GM23338 (cell line): ENCODE data around the gene CFAP97D2. TPM values are rescaled to one million over a fixed set of nuclear protein-coding genes. Genes with fewer than 3 reads are reported as not detected.
"Not testable (repeated sequence)": the region's sequence is repeated elsewhere in the genome, so short reads cannot be mapped to it uniquely, and the experiment has no call there.

Source experiments
- ATAC-seq: fragments of 200-7000 bp; cut with Tn5 transposase; 3 replicates; pipeline ENCODE4 v1.9.1; 2020
- DNase-seq: peaks from one replicate; pipeline ENCODE4 v3.0.0-alpha.2; 2015; ENCODE audit warnings: low spot score
- H2AFZ ChIP-seq: fragments of 200-600 bp; sonication (generic); 2 replicates; pipeline ENCODE4 v1.8.0; 2016; ENCODE audit warnings: antibody characterized with exemption, mild to moderate bottlenecking, moderate library complexity
- H3F3A ChIP-seq: fragments of 200-600 bp; sonication (generic); replicated peaks from 2 replicates; pipeline ENCODE4 v1.8.0; 2017; ENCODE audit warnings: antibody characterized with exemption, mixed run types, low read depth
- H3K27ac ChIP-seq: fragments of 200-600 bp; sonication (generic); 2 replicates; pipeline ENCODE4 v1.6.1; 2016; ENCODE audit warnings: low read depth
- H3K27me3 ChIP-seq: fragments of 200-600 bp; sonication (generic); 2 replicates; pipeline ENCODE4 v1.8.0; 2016; ENCODE audit warnings: mild to moderate bottlenecking, mixed run types, moderate library complexity; ENCODE audit not compliant: insufficient read depth
- H3K36me3 ChIP-seq: fragments of 200-600 bp; sonication (generic); 2 replicates; pipeline ENCODE4 v1.8.0; 2016; ENCODE audit warnings: mild to moderate bottlenecking; ENCODE audit not compliant: insufficient read depth
- H3K4me1 ChIP-seq: fragments of 200-600 bp; sonication (generic); 2 replicates; pipeline ENCODE4 v1.8.0; 2016; ENCODE audit warnings: mild to moderate bottlenecking, moderate library complexity; ENCODE audit not compliant: insufficient read depth
- H3K4me2 ChIP-seq: fragments of 200-600 bp; sonication (generic); 2 replicates; pipeline ENCODE4 v1.7.1; 2017; ENCODE audit warnings: mixed run types
- H3K4me3 ChIP-seq: fragments of 200-600 bp; sonication (generic); 2 replicates; pipeline ENCODE4 v1.6.1; 2016; ENCODE audit warnings: mixed run types
- H3K79me2 ChIP-seq: fragments of 200-600 bp; sonication (generic); replicated peaks from 2 replicates; pipeline ENCODE4 v1.8.0; 2017; ENCODE audit warnings: mild to moderate bottlenecking; ENCODE audit not compliant: insufficient read depth
- H3K9me2 ChIP-seq: fragments of 200-600 bp; sonication (generic); 2 replicates; pipeline ENCODE4 v1.8.0; 2017; ENCODE audit not compliant: insufficient read depth
- H4K20me1 ChIP-seq: fragments of 200-600 bp; sonication (generic); replicated peaks from 2 replicates; pipeline ENCODE4 v1.8.0; 2017; ENCODE audit warnings: mild to moderate bottlenecking; ENCODE audit not compliant: insufficient read depth
- H3K27ac Mint-ChIP-seq: 2 replicates; pipeline ENCODE4 v1.8.0; 2020; ENCODE audit warnings: inconsistent platforms, mild to moderate bottlenecking, moderate library complexity, mixed read lengths
- H3K27me3 Mint-ChIP-seq: 3 replicates; pipeline ENCODE4 v1.8.0; 2022; ENCODE audit warnings: low read depth, mild to moderate bottlenecking, moderate library complexity, mixed read lengths, inconsistent platforms; ENCODE audit not compliant: insufficient read depth, poor library complexity
- H3K36me3 Mint-ChIP-seq: 3 replicates; pipeline ENCODE4 v1.8.0; 2021; ENCODE audit warnings: low read depth, mild to moderate bottlenecking, inconsistent platforms, moderate library complexity, mixed read lengths
- H3K4me1 Mint-ChIP-seq: 3 replicates; pipeline ENCODE4 v1.8.0; 2020; ENCODE audit warnings: mild to moderate bottlenecking, inconsistent platforms, mixed read lengths
- H3K4me3 Mint-ChIP-seq: 3 replicates; pipeline ENCODE4 v1.8.0; 2021; ENCODE audit warnings: moderate library complexity, mild to moderate bottlenecking, inconsistent platforms, mixed read lengths
- H3K9me3 Mint-ChIP-seq: 3 replicates; pipeline ENCODE4 v1.8.0; 2020; ENCODE audit warnings: moderate library complexity, mild to moderate bottlenecking, inconsistent platforms, mixed read lengths
- CREB1 ChIP-seq: fragments of 250-450 bp; sonication (Bioruptor Pico); IDR thresholded peaks from 2 replicates; pipeline ENCODE4 v1.5.0; 2020; ENCODE audit warnings: low read depth, mild to moderate bottlenecking, moderate library complexity
- CTCF ChIP-seq, 2 experiments: fragments of 200-600 bp in 1 of 2; sonication (generic) in 1 of 2; conservative IDR thresholded peaks; 2 replicates each; pipeline versions ENCODE4 v1.5.1 to v1.6.1; 2016 to 2017; ENCODE audit warnings: antibody characterized with exemption in 2 of 2, low read depth in 2 of 2, mild to moderate bottlenecking in 2 of 2, moderate library complexity in 1 of 2
- ETS1 ChIP-seq: IDR thresholded peaks from 2 replicates; pipeline ENCODE4 v1.6.1; 2016; ENCODE audit warnings: antibody characterized with exemption
- EZH2 ChIP-seq: fragments of 200-600 bp; sonication (generic); IDR thresholded peaks from one replicate; pipeline ENCODE4 v1.8.0; 2017; ENCODE audit warnings: antibody characterized with exemption, mild to moderate bottlenecking, low read depth; ENCODE audit not compliant: unreplicated experiment
- EZH2phosphoT487 ChIP-seq: fragments of 200-600 bp; sonication (generic); IDR thresholded peaks from one replicate; pipeline ENCODE4 v1.8.1; 2018; ENCODE audit warnings: antibody characterized with exemption; ENCODE audit not compliant: unreplicated experiment
- NANOG ChIP-seq: IDR thresholded peaks from 2 replicates; pipeline ENCODE4 v1.6.1; 2016; ENCODE audit warnings: antibody characterized with exemption, borderline replicate concordance
- POLR2AphosphoS5 ChIP-seq: IDR thresholded peaks from 2 replicates; pipeline ENCODE4 v1.6.1; 2016; ENCODE audit warnings: antibody characterized with exemption, low read depth
- REST ChIP-seq: IDR thresholded peaks from one replicate; pipeline ENCODE4 v1.6.1; 2018; ENCODE audit warnings: antibody characterized with exemption; ENCODE audit not compliant: unreplicated experiment
- ZNF331 ChIP-seq: fragments of 250-450 bp; sonication (Bioruptor Pico); IDR thresholded peaks from 2 replicates; pipeline ENCODE4 v1.5.0; 2020; ENCODE audit warnings: low read depth, mild to moderate bottlenecking, moderate library complexity
- polyA plus RNA-seq: library from polyadenylated mRNA; unstranded; fragments of >200 nt; fragmentation: Nextera tagmentation; extraction: Ambion mirVana; gene quantifications from 2 replicates; pipeline ENCODE4 v1.2.1, GENCODE V29; 2016
- total RNA-seq: library from RNA; depleted of rRNA; stranded (reverse); fragments of >200 nt; shearing (Covaris generic); gene quantifications from 2 replicates; pipeline ENCODE4 v1.2.3, GENCODE V29; 2014

Gene CFAP97D2
- total and polyA plus RNA-seq, 2 experiments from 2014 or later = not detected

GRCh38 chr13:114248011-114248410 is 69.0 kb downstream of the CFAP97D2 start (continued):
- no peak for TF ChIP-seq REST
- no peak for TF ChIP-seq POLR2AphosphoS5
- TF ChIP-seq ZNF331 = no peak
- TF ChIP-seq CREB1 (CRISPR knock-in tag) = no peak
- no peak for TF ChIP-seq EZH2phosphoT487
- no peak for TF ChIP-seq NANOG
- no peak for TF ChIP-seq ETS1

GRCh38 chr13:114249077-114249476 is 70.0 kb downstream of the CFAP97D2 start:
- H3K27me3 ChIP-seq = no peaks in the 10 kb centered on the region
- peaks cover 2% of the 10 kb centered on the region for H3K27me3 Mint-ChIP-seq
- no peak overlapping the region for H2AFZ ChIP-seq
- no peaks in the 10 kb centered on the region for H3K9me3 Mint-ChIP-seq
- H3K4me3 ChIP-seq = no peak overlapping the region
- peak in 1 of 2 experiments; percentile 33; a peak in 2 of 4 replicates for TF ChIP-seq CTCF (conservative IDR thresholded peaks at IDR 0.05; ENCODE audit: low read depth in 2 of 2)
- TF ChIP-seq EZH2 = no peak
- no peaks in the 10 kb centered on the region; the same call in 2 of the 3 replicates for H3K4me1 Mint-ChIP-seq
- H3K36me3 Mint-ChIP-seq = peaks cover 87% of the 10 kb centered on the region
- no peak for DNase-seq
- H3K27ac Mint-ChIP-seq = no peak overlapping the region
- H3F3A ChIP-seq = no peaks in the 10 kb centered on the region
- ATAC-seq = no peak
- H4K20me1 ChIP-seq = peaks cover 21% of the 10 kb centered on the region
- peaks cover 3% of the 10 kb centered on the region; the same call in 1 of the 2 replicates for H3K79me2 ChIP-seq
- no peaks in the 10 kb centered on the region; the same call in 1 of the 2 replicates for H3K4me1 ChIP-seq
- no peak overlapping the region for H3K27ac ChIP-seq
- H3K36me3 ChIP-seq = peaks cover 70% of the 10 kb centered on the region
- no peaks in the 10 kb centered on the region for H3K9me2 ChIP-seq
- H3K4me3 Mint-ChIP-seq = no peak overlapping the region
- no peak overlapping the region for H3K4me2 ChIP-seq

GRCh38 chr13:114251639-114252440 is 72.8 kb downstream of the CFAP97D2 start:
- not testable (repeated sequence) for H3K27ac ChIP-seq, H3K27ac Mint-ChIP-seq, H3K79me2 ChIP-seq, H3K4me3 Mint-ChIP-seq, H3K4me2 ChIP-seq, DNase-seq, H3F3A ChIP-seq, H3K27me3 ChIP-seq, H3K4me3 ChIP-seq, H4K20me1 ChIP-seq, H3K27me3 Mint-ChIP-seq, H3K9me3 Mint-ChIP-seq, ATAC-seq, H2AFZ ChIP-seq, H3K9me2 ChIP-seq
- peaks cover 79% of the 10 kb centered on the region for H3K36me3 Mint-ChIP-seq
- H3K4me1 ChIP-seq = peaks cover 26% of the 10 kb centered on the region
- H3K36me3 ChIP-seq = peaks cover 60% of the 10 kb centered on the region
- peaks cover 19% of the 10 kb centered on the region for H3K4me1 Mint-ChIP-seq
